NCI-H510A treated with DMSO at 0.1 percent for 48 hours (cell line): Measurements from ENCODE around the gene DDX47.
"Not testable (repeated sequence)": the region's sequence is repeated elsewhere in the genome, so short reads cannot be mapped to it uniquely, and the experiment has no call there.

Experiments
- DNase-seq: peaks from one replicate; lab custom pipeline; 2025; lab: John Stamatoyannopoulos, UW

The DDX47 gene

GRCh38 chr12:12872139-12872933 is 59.2 kb downstream of the DDX47 start:
- DNase-seq: no peak

- no peak for DNase-seq
These were observed 59.8 kb downstream of the DDX47 start for GRCh38 chr12:12872934-12873275.

GRCh38 chr12:12874029-12874428 is 60.9 kb downstream of the DDX47 start:
- no peak for DNase-seq

- DNase-seq: not testable (repeated sequence)
These were observed 62.2 kb downstream of the DDX47 start for GRCh38 chr12:12875301-12875700.

- DNase-seq: no peak
These were observed 64.1 kb downstream of the DDX47 start for GRCh38 chr12:12877153-12877768.

- DNase-seq: no peak
These were observed 64.8 kb downstream of the DDX47 start for GRCh38 chr12:12877781-12878455.
